Loucy (cell line): ENCODE measurements around the gene TBCEL.

Source experiments
- CTCF ChIP-seq: fragments of 200-600 bp; sonication (generic); conservative IDR thresholded peaks from 2 replicates; pipeline ENCODE4 v1.5.1; 2014; ENCODE audit warnings: mild to moderate bottlenecking, antibody characterized with exemption, low read length
- EZH2phosphoT487 ChIP-seq: fragments of 200-600 bp; IDR thresholded peaks from 2 replicates; pipeline ENCODE4 v1.6.1; 2018; ENCODE audit warnings: antibody characterized with exemption, mild to moderate bottlenecking, moderate library complexity, borderline replicate concordance

GRCh38 chr11:121012091-121012490, 11.8 kb upstream of the TBCEL start:
- no peak for TF ChIP-seq CTCF
- no peak for TF ChIP-seq EZH2phosphoT487
